Measurements from ENCODE around the gene RND3. TPM values are rescaled to one million over a fixed set of nuclear protein-coding genes. Genes with fewer than 3 reads are reported as not detected.

RND3 gene
- total and polyA plus RNA-seq, 8 donors, result 10.3 to 58.2 (median 27.1) TPM

DNA sequence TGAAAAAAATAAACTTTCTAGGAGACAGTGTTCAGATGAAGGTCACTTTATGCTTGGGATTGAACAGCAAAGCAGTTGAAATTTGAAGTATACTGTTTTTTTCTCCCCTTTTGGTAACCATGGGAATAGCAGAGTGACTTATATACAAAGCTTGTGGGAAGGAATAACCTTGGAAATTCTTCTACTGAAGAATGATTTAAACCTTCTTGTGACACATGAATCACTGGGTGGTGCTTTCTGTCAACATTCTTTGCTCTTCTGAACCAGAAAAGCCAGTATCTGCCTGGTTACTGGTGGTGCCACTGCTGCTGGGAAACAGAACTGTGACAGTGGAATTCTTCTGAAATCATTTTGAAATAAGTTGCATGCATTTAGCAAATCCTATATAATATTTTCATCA, 39.4 kb upstream of the RND3 start:
- intact Hi-C loops (cut with DNase I; ENCODE audit: low total_unique reads), result no loop called here

DNA sequence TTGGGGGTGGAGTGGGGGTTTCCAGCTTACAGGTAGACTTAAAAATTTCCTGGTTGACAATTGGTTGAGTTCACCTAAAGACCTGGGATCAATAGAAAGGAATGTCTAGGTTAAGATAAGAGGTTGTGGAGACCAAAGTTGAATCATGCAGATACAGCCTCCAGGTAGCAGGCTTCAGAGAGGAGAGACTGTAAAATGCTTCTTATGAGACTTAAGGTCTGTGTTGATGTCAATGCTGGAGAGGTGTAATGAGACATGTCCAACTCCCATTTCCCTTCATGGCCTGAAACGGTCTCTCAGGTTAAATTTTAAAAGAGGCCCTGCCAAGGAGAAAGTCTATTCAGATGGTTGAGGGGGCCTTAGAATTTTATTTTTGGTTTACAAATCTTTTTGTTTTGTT, 38.5 kb upstream of the RND3 start:
- intact Hi-C loops (cut with DNase I; ENCODE audit: low total_unique reads), result no loop called here
- H3K4me1 ChIP-seq, result peaks cover 0 to 4% (median 2%) of the 10 kb centered on the region in 4 donors
- H3K27ac ChIP-seq, result no peak overlapping the region
- H3K9me3 ChIP-seq, result no peaks in the 10 kb centered on the region
- 58 to 71% (median 67%) methylated on average over 1 of the region's 1 CpG for WGBS, 5 donors
- no peaks in the 10 kb centered on the region for H3K27me3 ChIP-seq
- DNase-seq, result no peak
- no peak for TF ChIP-seq POLR2A (IDR thresholded peaks at IDR 0.05)
- TF ChIP-seq EP300 (IDR thresholded peaks at IDR 0.05), result no peak
- TF ChIP-seq POLR2AphosphoS5 (IDR thresholded peaks at IDR 0.05), result no peak
- TF ChIP-seq, protein P1, sequence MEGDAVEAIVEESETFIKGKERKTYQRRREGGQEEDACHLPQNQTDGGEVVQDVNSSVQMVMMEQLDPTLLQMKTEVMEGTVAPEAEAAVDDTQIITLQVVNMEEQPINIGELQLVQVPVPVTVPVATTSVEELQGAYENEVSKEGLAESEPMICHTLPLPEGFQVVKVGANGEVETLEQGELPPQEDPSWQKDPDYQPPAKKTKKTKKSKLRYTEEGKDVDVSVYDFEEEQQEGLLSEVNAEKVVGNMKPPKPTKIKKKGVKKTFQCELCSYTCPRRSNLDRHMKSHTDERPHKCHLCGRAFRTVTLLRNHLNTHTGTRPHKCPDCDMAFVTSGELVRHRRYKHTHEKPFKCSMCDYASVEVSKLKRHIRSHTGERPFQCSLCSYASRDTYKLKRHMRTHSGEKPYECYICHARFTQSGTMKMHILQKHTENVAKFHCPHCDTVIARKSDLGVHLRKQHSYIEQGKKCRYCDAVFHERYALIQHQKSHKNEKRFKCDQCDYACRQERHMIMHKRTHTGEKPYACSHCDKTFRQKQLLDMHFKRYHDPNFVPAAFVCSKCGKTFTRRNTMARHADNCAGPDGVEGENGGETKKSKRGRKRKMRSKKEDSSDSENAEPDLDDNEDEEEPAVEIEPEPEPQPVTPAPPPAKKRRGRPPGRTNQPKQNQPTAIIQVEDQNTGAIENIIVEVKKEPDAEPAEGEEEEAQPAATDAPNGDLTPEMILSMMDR (IDR thresholded peaks at IDR 0.05), result no peak
- H3K4me3 ChIP-seq, result no peak overlapping the region
- no peaks in the 10 kb centered on the region for H3K36me3 ChIP-seq

More for the DNA sequence above, 39.4 kb upstream of the RND3 start:
- Histone ChIP-seq H3K36me3 (no peaks in the 10 kb centered on the region), H3K4me3 (no peak overlapping the region), H3K9me3 (no peaks in the 10 kb centered on the region), H3K27ac (no peak overlapping the region), H3K27me3 (no peaks in the 10 kb centered on the region), H3K4me1 (peaks cover 0 to 4% (median 0%) of the 10 kb centered on the region in 4 donors)
- DNase-seq, result peak in 1 of 2 donors; percentile 70
- TF ChIP-seq POLR2AphosphoS5 (IDR thresholded peaks at IDR 0.05) (peak in 1 of 3 donors; percentile 26), EP300 (IDR thresholded peaks at IDR 0.05) (no peak)

DNA sequence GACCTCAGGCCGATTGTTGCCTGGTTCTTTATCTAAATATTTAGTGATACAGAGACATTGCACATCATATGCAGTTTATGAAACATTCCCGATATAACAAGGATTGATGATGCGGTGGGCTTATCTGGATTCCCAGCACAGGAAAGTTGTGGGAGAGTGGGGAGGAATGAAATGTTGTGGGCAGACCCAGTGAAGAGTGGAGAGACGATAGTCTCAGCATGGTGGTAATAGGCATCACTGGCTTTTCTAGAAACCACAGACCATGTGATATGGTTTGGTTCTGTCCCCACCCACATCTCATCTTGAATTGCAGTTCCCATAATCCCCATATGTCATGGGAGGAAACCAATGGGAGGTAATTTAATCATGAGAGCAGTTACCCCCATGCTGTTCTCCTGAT, 34.8 kb upstream of the RND3 start:
- DNase-seq, result no peak
- intact Hi-C loops (cut with DNase I; ENCODE audit: low total_unique reads), result no loop called here
- TF ChIP-seq, protein P1 (IDR thresholded peaks at IDR 0.05), result no peak
- TF ChIP-seq POLR2AphosphoS5 (IDR thresholded peaks at IDR 0.05), result no peak
- TF ChIP-seq EP300 (IDR thresholded peaks at IDR 0.05), result no peak
- no peak for TF ChIP-seq POLR2A (IDR thresholded peaks at IDR 0.05)

DNA sequence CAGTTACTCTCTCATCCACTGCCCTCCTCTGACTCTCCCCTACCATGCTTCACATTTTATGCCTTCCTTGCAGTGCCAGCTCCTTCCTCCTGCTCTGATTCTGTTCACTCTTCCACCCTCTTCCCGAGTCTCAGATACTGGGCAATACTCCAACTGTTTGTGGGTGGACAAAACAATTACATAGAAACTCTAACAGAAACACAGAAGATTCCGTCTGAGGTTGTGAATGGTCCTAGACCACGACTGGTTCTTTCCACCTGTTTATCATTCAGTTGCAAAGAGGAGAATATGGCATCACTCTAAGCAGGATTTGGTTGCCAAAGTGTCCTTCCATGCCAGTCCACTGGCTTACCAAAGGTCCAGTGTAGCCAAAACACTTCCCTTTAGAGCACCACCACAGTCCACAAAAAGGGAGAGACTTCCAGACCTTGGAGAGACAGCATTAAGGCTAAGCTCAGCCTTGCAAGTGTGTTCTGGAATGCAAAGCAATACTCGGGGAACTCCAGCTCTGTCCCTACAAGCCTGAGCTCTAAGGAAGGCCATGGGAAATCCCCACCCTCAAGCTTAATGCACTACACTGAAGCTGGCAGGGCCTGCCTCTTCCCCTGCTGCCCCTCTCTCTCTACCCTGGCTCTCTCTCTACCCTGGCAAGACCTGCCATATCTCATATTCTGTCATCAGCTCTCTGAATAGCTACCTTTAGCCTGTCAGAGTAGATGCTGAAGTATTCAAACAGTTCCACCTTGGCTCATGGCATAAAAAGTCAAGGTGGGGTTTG, 33.6 kb upstream of the RND3 start:
- H3K36me3 ChIP-seq, result no peaks in the 10 kb centered on the region
- H3K27ac ChIP-seq, result no peak overlapping the region
- intact Hi-C loops (cut with DNase I; ENCODE audit: low total_unique reads), result no loop called here
- H3K9me3 ChIP-seq, result no peaks in the 10 kb centered on the region
- peak in 1 of 2 donors; percentile 28 for DNase-seq
- peaks cover 0 to 6% (median 0%) of the 10 kb centered on the region in 4 donors for H3K4me1 ChIP-seq
- TF ChIP-seq POLR2AphosphoS5 (IDR thresholded peaks at IDR 0.05) (no peak), POLR2A (IDR thresholded peaks at IDR 0.05) (no peak), EP300 (IDR thresholded peaks at IDR 0.05) (no peak)
- TF ChIP-seq, protein P1 (IDR thresholded peaks at IDR 0.05), result no peak
- no peaks in the 10 kb centered on the region for H3K27me3 ChIP-seq
- 36 to 56% (median 53%) methylated on average over 4 of the region's 4 CpGs for WGBS, 5 donors
- no peak overlapping the region for H3K4me3 ChIP-seq

More for the DNA sequence above, 34.8 kb upstream of the RND3 start:
- Histone ChIP-seq H3K36me3 (no peaks in the 10 kb centered on the region), H3K4me3 (no peak overlapping the region), H3K27me3 (no peaks in the 10 kb centered on the region), H3K27ac (no peak overlapping the region), H3K9me3 (no peaks in the 10 kb centered on the region), H3K4me1 (peaks cover 0 to 6% (median 2%) of the 10 kb centered on the region in 4 donors)
- 85 to 92% (median 91%) methylated on average over 4 of the region's 4 CpGs for WGBS, 5 donors

DNA sequence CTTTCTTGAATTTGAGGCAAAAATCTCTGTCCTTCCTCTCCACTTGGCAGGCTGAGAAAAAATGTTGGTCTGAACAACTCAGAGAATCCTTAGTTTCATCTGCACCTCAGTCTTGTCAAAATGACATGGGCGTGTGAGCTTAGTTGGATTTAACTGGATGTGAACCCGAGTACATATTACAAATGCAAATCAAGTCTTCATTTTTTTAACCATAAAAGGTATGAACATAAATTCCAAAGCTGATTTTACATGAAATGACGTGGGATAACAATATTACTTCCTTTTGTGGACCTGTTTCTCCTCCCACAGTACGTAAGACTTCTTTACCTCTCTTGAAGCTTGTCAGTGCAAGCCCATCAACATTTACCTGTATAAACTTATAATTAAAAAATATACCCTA, 32.6 kb upstream of the RND3 start:
- intact Hi-C loops (cut with DNase I; ENCODE audit: low total_unique reads), result no loop called here
- Histone ChIP-seq H3K4me3 (no peak overlapping the region), H3K9me3 (no peaks in the 10 kb centered on the region), H3K4me1 (peaks cover 0 to 6% (median 0%) of the 10 kb centered on the region in 4 donors), H3K27ac (no peak overlapping the region), H3K27me3 (no peaks in the 10 kb centered on the region), H3K36me3 (no peaks in the 10 kb centered on the region)
- 74 to 81% (median 78%) methylated on average over 4 of the region's 4 CpGs for WGBS, 5 donors
- no peak for TF ChIP-seq EP300 (IDR thresholded peaks at IDR 0.05)
- TF ChIP-seq, protein P1 (IDR thresholded peaks at IDR 0.05), result no peak
- no peak for TF ChIP-seq POLR2A (IDR thresholded peaks at IDR 0.05)
- DNase-seq, result no peak
